HG03342 (cell line): ENCODE results near the gene BABAM1.

Experiments used
- ATAC-seq: cut with Tn5 transposase; IDR thresholded peaks from one replicate; pipeline ENCODE4 v1.9.1; 2021; ENCODE audit warnings: mild to moderate bottlenecking, moderate library complexity; ENCODE audit not compliant: unreplicated experiment

BABAM1 gene

DNA sequence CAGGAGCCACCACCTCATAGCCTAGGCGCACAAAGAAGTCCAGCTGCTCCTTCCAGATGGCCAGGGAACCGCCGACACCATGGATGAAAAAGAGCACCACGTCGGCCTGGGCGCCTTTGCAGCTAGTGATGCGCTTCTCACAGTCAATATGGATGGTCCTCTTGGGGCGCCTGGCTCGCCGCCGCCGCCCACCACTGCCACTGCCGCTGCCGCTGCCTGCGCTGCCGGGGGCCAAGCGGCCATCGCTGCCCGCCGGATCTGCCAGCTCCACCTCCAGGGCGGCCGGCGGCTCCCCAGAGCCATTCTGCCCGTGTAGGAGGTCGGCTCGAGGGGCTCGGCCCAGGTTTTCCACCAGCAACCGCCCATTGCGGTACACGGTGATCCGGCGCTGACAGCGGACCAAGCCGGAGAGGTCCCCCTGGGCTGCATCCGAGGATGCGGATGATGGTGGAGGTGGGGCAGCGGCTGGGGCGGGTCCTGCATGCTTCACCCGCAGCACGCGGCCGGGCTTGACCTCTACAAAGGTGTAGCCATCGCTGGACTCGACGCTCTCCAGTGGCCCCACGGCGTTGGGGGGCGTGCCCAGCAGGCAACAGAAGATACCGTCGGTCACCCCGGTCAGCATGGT lies 33.9 kb downstream of the BABAM1 start:
- ATAC-seq: no peak

DNA sequence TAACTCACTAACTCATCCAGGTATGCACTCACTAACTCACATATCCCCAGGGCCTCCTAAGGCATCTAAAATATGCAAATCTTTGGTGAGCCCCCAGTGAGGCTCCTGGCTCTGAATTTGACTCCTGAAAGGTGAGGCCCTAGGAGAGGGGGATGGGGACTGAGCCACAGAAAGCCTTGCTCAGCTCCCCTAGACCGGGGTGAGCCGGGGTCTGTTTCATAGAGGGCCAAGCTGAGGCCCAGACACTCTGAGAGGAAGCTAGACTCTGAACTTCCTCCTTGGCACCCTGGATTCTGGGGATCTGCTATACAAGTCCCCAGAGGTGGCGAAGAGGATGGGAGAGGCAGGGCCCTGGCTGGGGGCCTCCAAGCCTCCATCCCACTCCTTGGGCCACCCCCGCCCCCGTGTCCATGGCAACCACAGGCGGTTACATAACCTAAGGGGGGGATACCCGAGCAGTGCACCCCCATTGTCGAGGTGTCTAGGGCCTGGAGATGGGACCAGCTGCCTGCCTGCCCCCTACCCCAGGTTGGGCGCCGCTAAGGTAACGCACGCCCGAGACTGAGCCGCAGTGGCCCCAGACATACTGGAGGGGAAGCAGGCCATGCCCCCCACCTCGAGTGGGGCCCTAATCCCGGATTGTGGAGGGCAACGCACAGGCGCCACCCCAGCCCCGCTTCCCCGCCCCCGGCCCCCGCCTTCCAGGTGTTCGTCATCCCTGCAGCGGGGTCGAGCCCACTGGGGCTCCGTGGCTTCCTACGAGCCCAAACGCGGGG lies 35.3 kb downstream of the BABAM1 start:
- ATAC-seq: no peak

DNA sequence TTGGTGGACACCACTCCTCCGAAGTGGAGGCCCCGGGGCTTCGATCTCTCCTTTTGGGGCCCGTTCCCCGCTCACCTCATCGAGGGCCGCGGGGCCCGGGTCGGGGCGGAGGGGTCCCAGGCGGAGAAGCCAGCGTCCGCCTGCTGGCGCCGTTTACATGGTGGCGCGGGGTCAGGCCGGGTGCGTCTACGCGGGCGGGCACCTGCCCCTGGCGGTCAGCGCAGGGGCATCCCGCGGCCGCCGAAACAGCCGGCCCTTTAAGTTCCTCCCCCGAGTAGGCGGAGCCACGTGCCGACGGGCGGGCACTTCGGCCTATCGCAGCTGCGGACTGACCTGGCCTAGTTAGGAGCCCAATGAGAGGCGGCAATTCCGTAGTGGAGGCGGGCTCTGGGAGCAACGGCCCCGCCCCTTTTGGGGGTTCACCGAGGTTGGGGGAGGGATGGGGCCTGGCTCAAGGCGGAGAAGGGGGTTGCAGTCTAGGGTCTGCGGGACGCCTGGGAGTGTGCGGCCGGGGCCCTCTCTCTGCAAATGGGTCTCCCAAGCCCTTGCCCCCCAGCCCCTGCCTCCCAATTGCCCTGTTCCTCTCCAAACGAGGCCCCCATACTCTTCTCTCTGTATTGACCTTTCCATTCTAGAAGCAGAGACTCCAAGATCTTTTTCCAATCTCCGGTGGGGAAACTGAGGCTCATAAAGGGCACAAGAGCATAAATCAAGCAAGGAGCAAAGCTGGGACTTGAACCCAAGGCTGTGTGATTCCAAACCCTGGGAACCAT lies 36.1 kb downstream of the BABAM1 start, which contains the start of gene ABHD8:
Gene ABHD8 (minus strand): TSS at position 259 of the 773 bp plus-strand sequence. CDS start 1,809 bp downstream, outside the sequence.
- ATAC-seq: peak; percentile 63

DNA sequence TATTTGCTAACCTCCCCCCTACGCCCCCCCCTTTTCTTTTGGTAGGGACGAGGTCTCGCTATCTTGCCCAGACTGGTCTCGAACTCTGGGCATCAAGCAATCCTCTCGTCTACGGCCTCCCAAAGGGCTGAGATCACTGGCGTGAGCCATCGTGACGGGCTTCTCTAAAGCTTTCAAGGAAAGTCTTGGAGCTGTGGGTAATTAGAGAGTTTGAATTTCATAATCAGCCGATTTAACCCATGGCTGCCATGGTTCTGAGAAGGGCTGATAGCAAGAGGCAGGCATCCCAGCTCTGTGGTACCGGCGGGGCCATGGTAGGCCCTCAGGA lies 36.7 kb downstream of the BABAM1 start:
- ATAC-seq: no peak

DNA sequence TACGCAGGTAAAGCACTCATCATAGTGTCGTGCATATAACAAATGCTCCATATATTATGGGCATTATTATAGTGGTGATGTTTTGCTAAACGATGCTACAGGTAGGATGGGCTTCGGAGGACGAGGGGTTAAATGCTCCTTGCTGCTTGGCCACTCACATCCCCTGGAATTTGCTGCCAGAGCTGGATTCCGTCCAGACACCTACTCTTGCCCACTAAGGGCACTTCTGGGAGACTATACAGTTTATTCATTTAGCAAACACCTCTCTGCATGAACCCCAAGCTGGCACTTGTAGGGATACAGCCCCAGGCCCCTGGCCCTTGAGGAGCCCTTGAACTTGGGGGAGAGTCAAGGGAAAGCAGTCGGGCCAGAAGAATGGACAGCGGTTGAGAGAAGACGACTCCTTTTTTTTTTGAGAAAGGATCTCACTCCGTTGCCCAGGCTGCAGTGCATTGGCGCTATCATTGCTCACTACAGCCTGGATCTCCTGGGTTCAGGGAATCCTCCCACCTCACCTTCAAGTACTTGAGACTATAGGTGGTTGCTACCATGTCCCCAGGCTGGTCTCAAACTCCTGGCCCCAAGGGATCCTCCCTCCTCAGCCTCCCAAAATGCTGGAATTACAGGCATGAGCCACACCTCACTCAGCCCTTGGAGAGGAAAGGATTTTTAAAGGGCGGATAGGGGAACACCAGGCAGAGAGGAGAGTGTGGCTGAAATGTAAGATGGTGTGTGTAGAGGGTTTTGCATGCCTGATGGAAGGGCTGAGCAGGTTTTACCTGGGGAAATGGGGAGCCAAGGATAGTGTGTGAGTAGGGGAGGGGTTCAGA lies 37.4 kb downstream of the BABAM1 start:
- ATAC-seq: no peak

DNA sequence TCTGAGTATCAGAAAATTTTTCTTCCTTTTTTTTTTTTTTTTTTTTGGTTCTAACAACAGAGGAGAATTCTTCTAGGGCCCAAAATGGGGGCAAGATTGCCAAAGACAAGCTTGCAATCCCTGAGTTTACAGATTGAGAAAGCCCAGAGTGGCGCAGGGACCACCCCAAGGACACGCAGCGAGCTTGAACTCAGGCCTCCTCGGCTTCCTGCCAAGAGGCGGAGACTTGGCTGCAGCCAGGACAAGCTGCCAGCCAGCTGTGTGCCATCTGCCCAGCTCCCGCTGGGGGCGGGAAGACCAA lies 37.9 kb downstream of the BABAM1 start:
- ATAC-seq: no peak

DNA sequence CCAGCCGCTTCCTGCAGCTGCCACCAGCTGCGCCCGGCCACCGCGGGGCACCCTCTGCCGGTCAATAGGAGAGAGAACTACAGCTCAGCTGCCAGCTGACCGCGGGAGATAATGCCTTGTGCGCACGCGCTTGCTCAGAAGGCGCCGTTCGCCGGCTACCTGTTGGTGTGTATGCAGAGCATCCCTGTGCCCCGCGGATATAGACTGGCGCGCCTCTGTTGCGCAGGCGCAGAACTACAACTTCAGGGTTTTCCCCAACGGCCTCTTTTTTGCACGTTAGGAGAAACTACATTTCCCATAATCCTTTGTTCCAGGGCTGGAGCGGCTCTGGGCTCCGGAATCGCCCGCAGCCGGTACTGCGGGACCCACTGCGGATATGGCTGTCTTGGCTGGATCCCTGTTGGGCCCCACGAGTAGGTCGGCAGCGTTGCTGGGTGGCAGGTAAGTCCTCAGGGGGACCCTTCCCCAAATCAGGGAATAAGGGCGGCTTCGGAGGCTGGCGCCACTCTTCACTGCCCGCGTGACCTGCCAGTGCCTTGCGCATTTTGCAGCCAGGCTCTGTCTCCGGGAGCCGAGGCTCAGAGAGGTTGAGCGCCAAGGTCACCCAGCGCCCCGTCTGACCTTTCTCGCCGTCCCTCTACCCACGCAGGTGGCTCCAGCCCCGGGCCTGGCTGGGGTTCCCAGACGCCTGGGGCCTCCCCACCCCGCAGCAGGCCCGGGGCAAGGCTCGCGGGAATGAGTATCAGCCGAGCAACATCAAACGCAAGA lies 38.5 kb downstream of the BABAM1 start, which contains the start of gene MRPL34:
Gene MRPL34 (plus strand): TSS at position 356 of the 768 bp plus-strand sequence. CDS start 21 bp downstream, at position 377.
- ATAC-seq: peak; percentile 55

DNA sequence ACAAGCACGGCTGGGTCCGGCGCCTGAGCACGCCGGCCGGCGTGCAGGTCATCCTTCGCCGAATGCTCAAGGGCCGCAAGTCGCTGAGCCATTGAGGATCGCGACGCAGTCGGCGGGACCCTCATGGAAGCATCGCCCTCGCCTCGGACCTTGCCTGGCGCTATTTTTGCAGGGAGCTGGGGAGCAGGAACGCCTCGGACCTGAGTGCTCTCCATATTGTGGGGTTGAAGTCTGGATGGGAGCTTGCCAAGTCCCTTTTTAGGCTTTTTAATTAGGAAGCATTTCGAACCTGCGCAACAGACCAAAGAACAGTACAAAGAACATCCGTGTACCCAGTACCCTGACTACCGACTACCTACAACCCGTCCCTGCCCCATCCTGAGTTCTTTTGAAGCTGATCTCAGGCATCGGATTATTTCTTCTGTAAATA lies 39.1 kb downstream of the BABAM1 start:
- no peak for ATAC-seq

DNA sequence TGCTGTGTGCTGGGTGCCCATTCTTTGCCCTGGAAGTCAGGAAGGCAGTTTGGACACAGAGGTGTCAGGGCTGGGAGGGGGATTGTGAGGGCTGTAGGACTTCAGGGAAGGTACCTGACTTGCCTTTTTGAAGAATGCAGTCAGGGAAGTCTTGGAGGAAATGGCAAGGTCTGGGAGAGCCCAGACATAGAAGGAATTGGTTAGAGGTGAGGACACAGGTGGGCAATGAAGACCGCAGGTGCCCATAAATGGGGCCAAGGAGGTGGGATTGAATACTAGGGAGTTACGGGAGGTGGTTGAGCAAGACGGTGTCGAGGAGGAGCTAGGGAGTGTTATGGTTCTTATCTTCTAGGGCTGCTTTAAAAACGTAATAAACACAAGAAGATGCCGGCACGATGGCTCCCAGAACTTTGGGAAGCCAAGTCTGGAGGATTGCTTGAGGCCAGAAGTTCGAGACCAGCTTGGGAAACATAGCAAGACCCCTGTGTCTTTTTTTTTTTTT lies 40.7 kb downstream of the BABAM1 start:
- no peak for ATAC-seq

DNA sequence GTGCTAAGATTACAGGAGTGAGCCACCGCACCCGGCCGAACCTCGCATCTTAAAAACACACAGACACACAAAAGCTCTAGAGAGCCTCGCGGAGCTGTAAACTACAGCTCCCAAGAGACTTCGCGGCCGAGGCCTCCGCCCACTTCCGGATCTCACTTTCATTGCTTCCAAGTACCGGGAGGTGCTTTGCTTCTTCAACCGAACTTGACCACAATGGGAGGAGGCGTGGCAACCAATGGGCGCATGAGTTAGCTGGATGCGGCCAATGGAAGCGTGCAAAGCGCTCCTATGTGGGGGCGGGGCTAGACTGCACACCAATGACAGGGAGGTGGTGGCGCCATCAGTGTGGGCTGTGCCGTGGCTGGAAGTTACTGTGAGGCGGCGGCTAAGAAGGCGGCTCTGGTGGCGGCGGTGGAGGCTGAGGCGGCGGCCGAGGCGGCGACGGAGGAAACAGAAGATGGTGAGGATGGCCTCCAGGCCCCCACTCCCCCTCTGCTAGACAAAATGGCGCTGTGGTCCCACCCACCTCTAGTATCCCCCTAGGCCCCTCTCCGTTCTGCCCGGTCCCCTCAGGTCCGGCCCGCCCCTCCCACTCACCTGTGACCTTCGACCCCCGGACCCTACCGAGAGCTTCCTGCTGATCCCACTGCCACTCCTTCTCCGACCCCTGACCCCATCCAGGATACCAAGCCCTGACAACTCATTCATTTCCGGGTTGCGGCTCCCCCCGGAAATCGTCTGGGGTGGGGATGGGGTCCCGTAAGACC lies 42.1 kb downstream of the BABAM1 start, which contains the start of gene DDA1:
Gene DDA1 (plus strand): TSS at position 366 of the 767 bp plus-strand sequence. CDS start 92 bp downstream, at position 458.
- ATAC-seq: peak; percentile 60

DNA sequence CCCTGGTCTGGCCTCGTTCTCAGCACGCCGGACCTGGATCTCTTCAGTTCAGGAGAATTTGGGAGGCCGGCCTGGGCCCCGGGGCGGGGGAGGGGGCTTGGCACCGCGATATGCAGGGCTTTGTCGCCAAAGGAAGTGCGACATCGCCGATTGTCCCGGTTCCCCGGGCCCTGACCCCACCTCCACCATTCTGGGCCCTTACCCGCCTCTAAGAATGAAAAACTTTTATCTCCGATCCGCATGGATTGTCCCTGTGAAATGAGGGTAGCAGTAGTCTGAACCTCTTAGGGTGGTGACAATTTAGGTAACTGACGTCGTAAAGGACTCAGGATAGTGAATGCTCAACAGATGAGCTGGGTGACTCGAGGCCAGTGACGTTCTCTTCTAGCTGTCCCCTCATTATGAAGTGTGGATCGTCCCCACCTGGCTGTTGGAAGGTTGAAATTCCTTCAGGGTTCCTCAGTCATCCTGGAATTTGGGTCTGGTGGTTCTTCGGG lies 42.8 kb downstream of the BABAM1 start:
- no peak for ATAC-seq

DNA sequence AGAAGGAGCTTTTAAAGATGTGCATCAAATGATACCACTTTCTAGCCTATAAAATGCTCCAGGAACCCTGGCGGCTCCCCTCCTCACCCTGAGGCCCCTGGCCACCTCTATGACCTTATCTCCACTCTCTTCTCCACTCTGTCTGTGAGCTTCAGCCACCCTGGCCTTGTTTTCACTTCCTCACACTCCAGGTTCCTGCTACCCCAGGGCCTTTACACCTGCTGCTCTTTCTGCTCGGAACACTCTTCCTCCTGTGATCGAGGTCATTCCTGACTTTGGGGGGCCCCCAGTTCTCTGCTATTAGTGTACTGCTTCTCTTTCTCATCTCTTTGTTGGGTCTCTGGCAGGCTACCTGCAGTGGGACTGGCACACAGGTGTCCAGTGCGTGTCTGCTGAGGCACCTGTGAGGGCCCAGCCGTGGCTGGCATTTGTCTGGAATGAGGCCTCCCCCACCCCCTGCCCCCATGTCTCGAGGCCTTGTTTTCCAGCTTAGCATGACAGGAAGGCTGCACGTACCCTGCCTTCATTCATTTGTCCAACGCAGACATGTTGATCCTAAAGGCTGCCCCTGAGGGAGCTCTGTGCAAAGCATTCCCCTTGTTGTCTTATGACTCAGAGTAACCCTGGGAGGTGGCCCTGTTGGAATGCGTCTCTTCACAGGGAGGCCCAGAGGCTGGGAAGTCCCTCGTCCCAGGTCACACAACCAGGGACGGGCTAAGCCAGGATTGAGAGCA lies 44.4 kb downstream of the BABAM1 start:
- no peak for ATAC-seq

DNA sequence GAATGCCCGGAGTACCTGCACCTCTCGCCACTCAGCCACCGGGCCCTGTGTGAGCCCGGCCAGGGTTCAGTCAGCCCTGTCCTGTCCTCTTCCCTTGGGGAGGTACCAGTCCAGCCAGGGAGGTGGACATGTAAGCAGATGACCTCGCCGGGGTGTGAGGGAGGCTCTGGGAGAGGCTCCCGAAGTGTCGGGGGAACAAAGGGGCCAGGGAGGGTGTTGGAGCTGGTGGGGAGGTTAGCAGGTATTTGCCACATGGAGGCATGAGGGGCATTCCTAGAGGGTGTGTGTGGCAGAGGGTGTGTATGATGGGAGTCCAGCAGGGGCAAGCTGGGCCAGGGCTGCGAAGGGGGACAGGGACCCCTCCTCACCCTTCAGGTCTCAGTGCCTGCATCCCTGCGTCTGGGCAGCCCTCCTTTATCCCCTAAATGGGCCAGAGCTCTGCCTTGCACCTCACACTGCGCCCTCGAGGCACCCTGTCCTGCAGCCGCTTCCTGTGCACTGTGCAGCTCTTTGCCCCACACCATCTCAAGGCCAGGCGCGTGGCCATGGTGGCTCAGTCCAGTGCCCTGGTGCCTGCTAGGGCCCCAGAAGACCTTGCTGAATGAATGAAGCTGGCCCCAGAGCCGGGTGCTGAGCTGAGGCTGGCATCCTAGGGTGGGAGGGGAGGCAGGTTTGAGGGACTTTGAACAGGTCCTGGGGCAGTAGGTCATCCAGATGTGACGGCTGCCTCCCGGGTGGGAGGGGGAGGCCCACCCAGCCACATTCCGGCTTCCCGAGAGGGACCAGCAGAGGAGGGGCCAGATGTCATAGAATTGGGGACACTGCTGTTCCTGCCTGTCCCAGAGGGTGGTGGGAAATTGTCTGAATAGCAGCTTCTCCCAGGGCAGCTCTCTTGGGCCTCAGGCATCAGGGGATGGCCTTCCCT lies 45.2 kb downstream of the BABAM1 start:
- ATAC-seq: no peak

DNA sequence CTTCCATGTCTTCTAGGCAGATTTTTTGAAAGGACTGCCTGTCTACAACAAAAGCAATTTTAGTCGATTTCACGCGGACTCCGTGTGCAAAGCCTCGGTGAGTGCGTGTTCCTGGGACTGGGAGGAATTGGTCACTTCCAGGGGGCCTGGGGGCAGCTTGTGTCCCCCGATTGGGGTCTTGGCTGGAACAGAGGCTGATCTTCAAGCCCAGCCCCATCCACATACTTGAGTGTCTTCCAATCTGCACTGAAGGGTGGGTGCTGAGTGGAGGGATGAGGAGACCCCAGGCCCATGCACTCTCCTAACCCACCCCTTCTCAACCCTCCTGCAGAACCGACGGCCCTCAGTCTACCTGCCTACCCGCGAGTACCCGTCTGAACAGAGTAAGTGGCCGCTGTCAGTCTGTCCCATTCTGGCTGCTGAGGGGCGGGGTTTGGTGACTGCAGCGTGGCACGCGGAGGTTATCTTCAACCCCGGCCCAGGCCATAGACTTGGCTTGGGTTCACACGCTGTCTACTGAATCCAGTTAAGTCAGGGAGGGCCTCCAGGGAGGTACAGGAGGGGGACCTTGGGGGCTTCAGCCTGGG lies 46.9 kb downstream of the BABAM1 start:
- ATAC-seq: no peak

DNA sequence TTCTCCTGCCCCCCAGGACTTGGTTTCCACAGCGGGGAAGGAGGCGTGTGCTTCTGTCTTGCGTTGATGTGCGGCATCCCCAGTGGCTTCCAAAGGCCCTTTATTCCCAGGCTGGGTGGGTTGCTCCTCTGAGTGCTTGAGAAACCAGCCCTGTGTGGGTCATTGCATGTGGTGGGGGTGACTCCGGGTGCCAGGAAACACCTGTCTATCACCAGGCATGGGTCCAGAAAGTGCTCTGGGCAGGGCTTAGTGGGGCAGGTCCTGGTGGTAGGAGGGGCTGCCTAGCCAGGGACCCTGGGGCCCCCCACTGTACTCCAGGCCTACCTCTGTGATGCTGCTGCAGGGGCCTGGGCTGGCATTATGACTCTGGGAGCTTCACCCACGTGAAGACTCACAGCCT lies 51.7 kb downstream of the BABAM1 start:
- no peak for ATAC-seq

DNA sequence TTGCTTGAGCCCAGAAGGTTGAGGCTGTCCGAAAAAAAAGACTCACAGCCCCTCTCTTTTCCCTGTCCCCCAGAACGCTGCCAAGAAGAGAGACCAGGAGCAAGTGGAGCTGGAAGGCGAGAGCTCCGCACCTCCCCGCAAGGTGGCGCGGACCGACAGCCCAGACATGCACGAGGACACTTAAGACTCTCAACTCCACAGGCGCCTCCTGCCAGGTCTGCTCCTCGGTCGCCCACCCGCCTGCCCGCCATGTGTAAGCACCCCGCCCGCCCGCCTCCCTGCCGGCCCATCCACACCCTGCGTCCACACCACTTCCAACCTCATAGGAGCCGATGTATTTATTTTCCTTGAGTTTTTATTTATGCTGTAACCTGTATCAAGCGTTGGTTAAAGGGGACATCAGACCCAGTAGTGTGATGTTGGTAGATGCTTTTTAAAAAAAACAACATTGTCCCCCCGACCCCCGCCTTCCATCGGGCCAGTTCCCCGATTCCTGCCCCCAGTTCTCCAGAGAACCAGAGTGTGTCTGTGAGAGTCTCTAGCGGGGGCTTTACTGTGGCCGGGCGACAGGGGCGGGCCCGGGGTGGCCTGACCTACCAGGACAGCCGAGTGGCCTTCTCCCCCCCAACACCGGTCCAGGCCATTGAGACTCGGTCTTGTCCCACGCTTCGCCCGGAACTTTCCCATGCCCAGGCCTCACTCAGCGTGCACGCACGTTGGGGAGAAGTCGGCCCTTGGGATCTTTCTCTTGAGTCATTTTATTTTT lies 52.4 kb downstream of the BABAM1 start:
- no peak for ATAC-seq
